Measurements from ENCODE around the gene MEGF11.

Gene MEGF11

GRCh38 chr15:66148187-66148586 is 105.4 kb downstream of the MEGF11 start:
- Histone ChIP-seq H3K9me3 (ENCODE audit: control insufficient read depth in 1 of 2, low read length in 2 of 2) (no peaks in the 10 kb centered on the region), H3K36me3 (ENCODE audit: control insufficient read depth in 1 of 2, insufficient read depth in 2 of 2, low read length in 2 of 2) (no peaks in the 10 kb centered on the region), H3K27ac (ENCODE audit: low read length) (no peak overlapping the region), H3K4me1 (ENCODE audit: control insufficient read depth in 1 of 2, insufficient read depth in 2 of 2, low read length in 2 of 2) (no peaks in the 10 kb centered on the region), H3K4me3 (ENCODE audit: low read depth in 1 of 2, low read length in 2 of 2) (no peak overlapping the region), H3K27me3 (ENCODE audit: low read depth, low read length) (peaks cover 6% of the 10 kb centered on the region)

GRCh38 chr15:66147440-66147839 is 106.1 kb downstream of the MEGF11 start:
- Histone ChIP-seq H3K4me1 (ENCODE audit: control insufficient read depth in 1 of 2, insufficient read depth in 2 of 2, low read length in 2 of 2) (no peaks in the 10 kb centered on the region), H3K27me3 (ENCODE audit: low read depth, low read length) (peaks cover 6% of the 10 kb centered on the region), H3K36me3 (ENCODE audit: control insufficient read depth in 1 of 2, insufficient read depth in 2 of 2, low read length in 2 of 2) (no peaks in the 10 kb centered on the region), H3K4me3 (ENCODE audit: low read depth in 1 of 2, low read length in 2 of 2) (no peak overlapping the region), H3K9me3 (ENCODE audit: control insufficient read depth in 1 of 2, low read length in 2 of 2) (no peaks in the 10 kb centered on the region), H3K27ac (ENCODE audit: low read length) (no peak overlapping the region)

GRCh38 chr15:66145726-66146182 is 107.8 kb downstream of the MEGF11 start:
- Histone ChIP-seq H3K27me3 (ENCODE audit: low read depth, low read length) (no peaks in the 10 kb centered on the region), H3K27ac (ENCODE audit: low read length) (no peak overlapping the region)

GRCh38 chr15:66144978-66145725 is 108.4 kb downstream of the MEGF11 start:
- Histone ChIP-seq H3K9me3 (ENCODE audit: control insufficient read depth in 1 of 2, low read length in 2 of 2) (no peaks in the 10 kb centered on the region), H3K36me3 (ENCODE audit: control insufficient read depth in 1 of 2, insufficient read depth in 2 of 2, low read length in 2 of 2) (no peaks in the 10 kb centered on the region), H3K4me3 (ENCODE audit: low read depth in 1 of 2, low read length in 2 of 2) (no peak overlapping the region), H3K4me1 (ENCODE audit: control insufficient read depth in 1 of 2, insufficient read depth in 2 of 2, low read length in 2 of 2) (no peaks in the 10 kb centered on the region), H3K27ac (ENCODE audit: low read length) (no peak overlapping the region), H3K27me3 (ENCODE audit: low read depth, low read length) (no peaks in the 10 kb centered on the region)

More at GRCh38 chr15:66145726-66146182, 107.8 kb downstream of the MEGF11 start:
- H3K4me3 ChIP-seq (ENCODE audit: low read depth in 1 of 2, low read length in 2 of 2), result no peak overlapping the region
- H3K4me1 ChIP-seq (ENCODE audit: control insufficient read depth in 1 of 2, insufficient read depth in 2 of 2, low read length in 2 of 2), result no peaks in the 10 kb centered on the region
- no peaks in the 10 kb centered on the region for H3K9me3 ChIP-seq (ENCODE audit: control insufficient read depth in 1 of 2, low read length in 2 of 2)
- no peaks in the 10 kb centered on the region for H3K36me3 ChIP-seq (ENCODE audit: control insufficient read depth in 1 of 2, insufficient read depth in 2 of 2, low read length in 2 of 2)

- Histone ChIP-seq H3K9me3 (ENCODE audit: control insufficient read depth in 1 of 2, low read length in 2 of 2) (no peaks in the 10 kb centered on the region), H3K4me1 (ENCODE audit: control insufficient read depth in 1 of 2, insufficient read depth in 2 of 2, low read length in 2 of 2) (peaks cover 0 to 6% of the 10 kb centered on the region in 2 donors), H3K27me3 (ENCODE audit: low read depth, low read length) (no peaks in the 10 kb centered on the region), H3K27ac (ENCODE audit: low read length) (no peak overlapping the region), H3K4me3 (ENCODE audit: low read depth in 1 of 2, low read length in 2 of 2) (no peak overlapping the region), H3K36me3 (ENCODE audit: control insufficient read depth in 1 of 2, insufficient read depth in 2 of 2, low read length in 2 of 2) (no peaks in the 10 kb centered on the region)
Measured at GRCh38 chr15:66142285-66142684, 111.3 kb downstream of the MEGF11 start.

- Histone ChIP-seq H3K27me3 (ENCODE audit: low read depth, low read length) (no peaks in the 10 kb centered on the region), H3K9me3 (ENCODE audit: control insufficient read depth in 1 of 2, low read length in 2 of 2) (no peaks in the 10 kb centered on the region), H3K4me3 (ENCODE audit: low read depth in 1 of 2, low read length in 2 of 2) (no peak overlapping the region), H3K36me3 (ENCODE audit: control insufficient read depth in 1 of 2, insufficient read depth in 2 of 2, low read length in 2 of 2) (no peaks in the 10 kb centered on the region), H3K4me1 (ENCODE audit: control insufficient read depth in 1 of 2, insufficient read depth in 2 of 2, low read length in 2 of 2) (peaks cover 0 to 6% of the 10 kb centered on the region in 2 donors), H3K27ac (ENCODE audit: low read length) (no peak overlapping the region)
Measured at GRCh38 chr15:66139591-66140207, 113.9 kb downstream of the MEGF11 start.

GRCh38 chr15:66138892-66139590 is 114.5 kb downstream of the MEGF11 start:
- Histone ChIP-seq H3K27me3 (ENCODE audit: low read depth, low read length) (no peaks in the 10 kb centered on the region), H3K4me3 (ENCODE audit: low read depth in 1 of 2, low read length in 2 of 2) (no peak overlapping the region), H3K27ac (ENCODE audit: low read length) (no peak overlapping the region), H3K9me3 (ENCODE audit: control insufficient read depth in 1 of 2, low read length in 2 of 2) (no peaks in the 10 kb centered on the region), H3K36me3 (ENCODE audit: control insufficient read depth in 1 of 2, insufficient read depth in 2 of 2, low read length in 2 of 2) (no peaks in the 10 kb centered on the region), H3K4me1 (ENCODE audit: control insufficient read depth in 1 of 2, insufficient read depth in 2 of 2, low read length in 2 of 2) (peaks cover 0 to 6% of the 10 kb centered on the region in 2 donors)

GRCh38 chr15:66138096-66138783 is 115.3 kb downstream of the MEGF11 start:
- H3K36me3 ChIP-seq (ENCODE audit: control insufficient read depth in 1 of 2, insufficient read depth in 2 of 2, low read length in 2 of 2), result no peaks in the 10 kb centered on the region
- H3K9me3 ChIP-seq (ENCODE audit: control insufficient read depth in 1 of 2, low read length in 2 of 2), result no peaks in the 10 kb centered on the region
- peaks cover 0 to 6% of the 10 kb centered on the region in 2 donors for H3K4me1 ChIP-seq (ENCODE audit: control insufficient read depth in 1 of 2, insufficient read depth in 2 of 2, low read length in 2 of 2)
- H3K27me3 ChIP-seq (ENCODE audit: low read depth, low read length), result no peaks in the 10 kb centered on the region
- H3K4me3 ChIP-seq (ENCODE audit: low read depth in 1 of 2, low read length in 2 of 2), result no peak overlapping the region
- H3K27ac ChIP-seq (ENCODE audit: low read length), result no peak overlapping the region

- Histone ChIP-seq H3K27me3 (ENCODE audit: low read depth, low read length) (no peaks in the 10 kb centered on the region), H3K27ac (ENCODE audit: low read length) (no peak overlapping the region), H3K4me3 (ENCODE audit: low read depth in 1 of 2, low read length in 2 of 2) (no peak overlapping the region), H3K4me1 (ENCODE audit: control insufficient read depth in 1 of 2, insufficient read depth in 2 of 2, low read length in 2 of 2) (peaks cover 0 to 6% of the 10 kb centered on the region in 2 donors), H3K9me3 (ENCODE audit: control insufficient read depth in 1 of 2, low read length in 2 of 2) (no peaks in the 10 kb centered on the region), H3K36me3 (ENCODE audit: control insufficient read depth in 1 of 2, insufficient read depth in 2 of 2, low read length in 2 of 2) (no peaks in the 10 kb centered on the region)
Measured at GRCh38 chr15:66136948-66137347, 116.6 kb downstream of the MEGF11 start.

GRCh38 chr15:66135664-66136063 is 117.9 kb downstream of the MEGF11 start:
- no peaks in the 10 kb centered on the region for H3K36me3 ChIP-seq (ENCODE audit: control insufficient read depth in 1 of 2, insufficient read depth in 2 of 2, low read length in 2 of 2)
- H3K27ac ChIP-seq (ENCODE audit: low read length), result no peak overlapping the region
- no peak overlapping the region for H3K4me3 ChIP-seq (ENCODE audit: low read depth in 1 of 2, low read length in 2 of 2)
- no peaks in the 10 kb centered on the region for H3K9me3 ChIP-seq (ENCODE audit: control insufficient read depth in 1 of 2, low read length in 2 of 2)
- no peaks in the 10 kb centered on the region for H3K27me3 ChIP-seq (ENCODE audit: low read depth, low read length)
- H3K4me1 ChIP-seq (ENCODE audit: control insufficient read depth in 1 of 2, insufficient read depth in 2 of 2, low read length in 2 of 2), result peaks cover 0 to 6% of the 10 kb centered on the region in 2 donors

- Histone ChIP-seq H3K9me3 (ENCODE audit: control insufficient read depth in 1 of 2, low read length in 2 of 2) (no peaks in the 10 kb centered on the region), H3K27ac (ENCODE audit: low read length) (no peak overlapping the region), H3K4me3 (ENCODE audit: low read depth in 1 of 2, low read length in 2 of 2) (no peak overlapping the region), H3K27me3 (ENCODE audit: low read depth, low read length) (no peaks in the 10 kb centered on the region), H3K4me1 (ENCODE audit: control insufficient read depth in 1 of 2, insufficient read depth in 2 of 2, low read length in 2 of 2) (peaks cover 0 to 6% of the 10 kb centered on the region in 2 donors), H3K36me3 (ENCODE audit: control insufficient read depth in 1 of 2, insufficient read depth in 2 of 2, low read length in 2 of 2) (no peaks in the 10 kb centered on the region)
Measured at GRCh38 chr15:66134284-66134683, 119.3 kb downstream of the MEGF11 start.
